Neutrophil (primary cell): ENCODE data around the gene PGAM4.

ENCODE experiments used
- H3K27ac ChIP-seq: fragments of 200-600 bp; sonication (generic); 2 replicates; pipeline ENCODE4 v1.5.1; 2016; ENCODE audit warnings: mild to moderate bottlenecking, moderate library complexity
- H3K27me3 ChIP-seq: fragments of 200-600 bp; sonication (generic); 2 replicates; pipeline ENCODE4 v1.6.0; 2016; ENCODE audit warnings: mild to moderate bottlenecking
- H3K36me3 ChIP-seq: fragments of 200-600 bp; sonication (generic); 2 replicates; pipeline ENCODE4 v1.5.1; 2017
- H3K4me1 ChIP-seq, 2 experiments: fragments of 200-600 bp in 1 of 2; sonication (generic) in 1 of 2; 1 replicate in 1 of 2; 2 replicates in 1 of 2; pipeline versions ENCODE4 v1.5.1 to v1.6.1; 2013 to 2016; ENCODE audit warnings: low read depth in 1 of 2, low read length in 1 of 2, mild to moderate bottlenecking in 1 of 2, moderate library complexity in 1 of 2; ENCODE audit not compliant: control insufficient read depth in 1 of 2, insufficient read depth in 1 of 2
- H3K4me3 ChIP-seq, 2 experiments: fragments of 200-600 bp in 1 of 2; sonication (generic) in 1 of 2; 1 replicate in 1 of 2; 2 replicates in 1 of 2; pipeline ENCODE4 v1.5.1; 2013 to 2016; ENCODE audit warnings: low read depth in 1 of 2, low read length in 1 of 2, mild to moderate bottlenecking in 1 of 2, moderate library complexity in 1 of 2
- H3K9me3 ChIP-seq: fragments of 200-600 bp; sonication (generic); 2 replicates; pipeline ENCODE4 v1.5.1; 2016
- CTCF ChIP-seq: fragments of 200-600 bp; sonication (generic); IDR thresholded peaks from 2 replicates; pipeline ENCODE4 v1.5.1; 2016; ENCODE audit warnings: antibody characterized with exemption

The PGAM4 gene

GRCh38 chrX:77969538-77969937 is at the start of gene PGAM4:
Gene PGAM4 (minus strand): TSS chrX:77969638. CDS start chrX:77969638, 0 bp downstream.
- Histone ChIP-seq H3K9me3 (no peaks in the 10 kb centered on the region), H3K27ac (no peak within 1 kb of the TSS), H3K4me1 (no peaks in the 10 kb centered on the region), H3K36me3 (no peaks in the 10 kb centered on the region), H3K4me3 (no peak within 1 kb of the TSS), H3K27me3 (no peaks in the 10 kb centered on the region)
- TF ChIP-seq CTCF: no peak

- no peak overlapping the region for H3K4me3 ChIP-seq
- TF ChIP-seq CTCF: no peak
- H3K36me3 ChIP-seq: peaks cover 14% of the 10 kb centered on the region
- no peaks in the 10 kb centered on the region for H3K4me1 ChIP-seq
- no peaks in the 10 kb centered on the region for H3K9me3 ChIP-seq
- no peaks in the 10 kb centered on the region for H3K27me3 ChIP-seq
- H3K27ac ChIP-seq: no peak overlapping the region
Measured at GRCh38 chrX:78011846-78012245, 42.4 kb upstream of the PGAM4 start.

GRCh38 chrX:77979870-77980269 is 10.4 kb upstream of the PGAM4 start:
- no peak overlapping the region for H3K4me3 ChIP-seq
- no peaks in the 10 kb centered on the region for H3K4me1 ChIP-seq
- H3K36me3 ChIP-seq: no peaks in the 10 kb centered on the region
- no peak overlapping the region for H3K27ac ChIP-seq
- H3K27me3 ChIP-seq: no peaks in the 10 kb centered on the region
- no peaks in the 10 kb centered on the region for H3K9me3 ChIP-seq
- no peak for TF ChIP-seq CTCF

GRCh38 chrX:77977518-77977917 is 8.1 kb upstream of the PGAM4 start:
- H3K36me3 ChIP-seq: no peaks in the 10 kb centered on the region
- H3K4me1 ChIP-seq: no peaks in the 10 kb centered on the region
- H3K27me3 ChIP-seq: no peaks in the 10 kb centered on the region
- no peaks in the 10 kb centered on the region for H3K9me3 ChIP-seq
- no peak for TF ChIP-seq CTCF
- no peak overlapping the region for H3K27ac ChIP-seq
- H3K4me3 ChIP-seq: no peak overlapping the region

- H3K9me3 ChIP-seq: no peaks in the 10 kb centered on the region
- no peak for TF ChIP-seq CTCF
Measured at GRCh38 chrX:77977095-77977494, 7.7 kb upstream of the PGAM4 start.

GRCh38 chrX:77975755-77976154 is 6.3 kb upstream of the PGAM4 start:
- Histone ChIP-seq H3K36me3 (no peaks in the 10 kb centered on the region), H3K9me3 (no peaks in the 10 kb centered on the region), H3K4me1 (no peaks in the 10 kb centered on the region), H3K27me3 (no peaks in the 10 kb centered on the region), H3K4me3 (no peak overlapping the region), H3K27ac (no peak overlapping the region)
- TF ChIP-seq CTCF: no peak

More at GRCh38 chrX:77977095-77977494, 7.7 kb upstream of the PGAM4 start:
- no peaks in the 10 kb centered on the region for H3K36me3 ChIP-seq
- H3K27me3 ChIP-seq: no peaks in the 10 kb centered on the region
- no peak overlapping the region for H3K4me3 ChIP-seq
- H3K27ac ChIP-seq: no peak overlapping the region
- no peaks in the 10 kb centered on the region for H3K4me1 ChIP-seq
